ENCODE data around the gene NPPB.

DNA sequence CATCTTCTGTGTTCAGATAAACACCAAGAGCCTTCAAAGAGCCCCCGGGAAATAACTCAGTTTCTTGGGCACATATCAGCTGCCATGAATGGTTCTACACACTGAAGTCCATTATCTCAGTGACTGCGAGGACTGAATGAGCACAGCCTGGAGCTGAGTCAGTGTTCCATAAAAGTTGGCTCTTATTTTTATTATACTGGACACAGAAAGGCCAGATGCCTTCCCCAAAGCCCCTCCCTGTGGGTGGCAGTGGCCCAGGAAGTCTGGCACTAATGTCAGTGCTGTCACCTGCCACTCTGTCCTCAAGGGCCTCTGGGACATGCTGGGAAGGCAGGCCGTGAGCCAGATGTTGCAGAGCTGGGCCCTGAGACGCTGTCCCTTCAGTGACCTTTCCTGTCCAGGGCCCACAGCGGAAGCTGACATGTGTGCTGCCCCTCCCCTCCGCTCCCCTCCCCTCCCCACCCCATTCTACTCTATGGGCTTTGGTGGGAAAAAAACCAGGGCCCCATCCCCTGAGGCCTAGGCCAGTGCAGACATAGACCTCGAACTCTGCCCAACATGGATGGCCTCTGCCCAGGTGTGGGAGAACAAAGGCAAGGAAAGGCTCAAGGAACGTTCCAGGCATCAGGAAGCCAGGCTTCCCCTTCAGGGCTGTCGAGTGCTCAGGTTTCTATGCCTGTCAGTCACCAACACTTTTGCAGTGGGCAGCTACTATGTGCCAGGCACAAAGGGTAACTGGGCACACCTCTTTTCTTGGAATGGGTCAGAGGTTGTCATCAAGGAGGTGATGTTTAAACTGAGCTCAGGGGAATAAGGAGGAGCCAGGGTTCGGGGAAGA is 22.4 kb upstream of the NPPB start:
- TF ChIP-seq, protein P1, sequence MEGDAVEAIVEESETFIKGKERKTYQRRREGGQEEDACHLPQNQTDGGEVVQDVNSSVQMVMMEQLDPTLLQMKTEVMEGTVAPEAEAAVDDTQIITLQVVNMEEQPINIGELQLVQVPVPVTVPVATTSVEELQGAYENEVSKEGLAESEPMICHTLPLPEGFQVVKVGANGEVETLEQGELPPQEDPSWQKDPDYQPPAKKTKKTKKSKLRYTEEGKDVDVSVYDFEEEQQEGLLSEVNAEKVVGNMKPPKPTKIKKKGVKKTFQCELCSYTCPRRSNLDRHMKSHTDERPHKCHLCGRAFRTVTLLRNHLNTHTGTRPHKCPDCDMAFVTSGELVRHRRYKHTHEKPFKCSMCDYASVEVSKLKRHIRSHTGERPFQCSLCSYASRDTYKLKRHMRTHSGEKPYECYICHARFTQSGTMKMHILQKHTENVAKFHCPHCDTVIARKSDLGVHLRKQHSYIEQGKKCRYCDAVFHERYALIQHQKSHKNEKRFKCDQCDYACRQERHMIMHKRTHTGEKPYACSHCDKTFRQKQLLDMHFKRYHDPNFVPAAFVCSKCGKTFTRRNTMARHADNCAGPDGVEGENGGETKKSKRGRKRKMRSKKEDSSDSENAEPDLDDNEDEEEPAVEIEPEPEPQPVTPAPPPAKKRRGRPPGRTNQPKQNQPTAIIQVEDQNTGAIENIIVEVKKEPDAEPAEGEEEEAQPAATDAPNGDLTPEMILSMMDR (conservative IDR thresholded peaks at IDR 0.05 in 1 of 2, IDR thresholded peaks at IDR 0.05 in 1 of 2; ENCODE audit: low read depth in 1 of 2, low read length in 2 of 2): no peak
- no peak for TF ChIP-seq EZH2 (IDR thresholded peaks at IDR 0.05; ENCODE audit: low read length, missing control alignments)

All from fibroblast of lung (primary cell).